ENCODE measurements around the gene PRKN.

The PRKN gene

GRCh38 chr6:162674452-162674851 is 53.1 kb downstream of the PRKN start:
- no peak for DNase-seq (ENCODE audit: low read depth)

- DNase-seq (ENCODE audit: low read depth): no peak
These were observed 55.9 kb downstream of the PRKN start for GRCh38 chr6:162671580-162672165.

- no peak for DNase-seq (ENCODE audit: low read depth)
These were observed 57.2 kb downstream of the PRKN start for GRCh38 chr6:162670345-162670744.

- DNase-seq (ENCODE audit: low read depth): no peak
These were observed 61.3 kb downstream of the PRKN start for GRCh38 chr6:162666246-162666645.

- DNase-seq (ENCODE audit: low read depth): no peak
These were observed 73.8 kb downstream of the PRKN start for GRCh38 chr6:162653808-162654207.

- no peak for DNase-seq (ENCODE audit: low read depth)
These were observed 76.1 kb downstream of the PRKN start for GRCh38 chr6:162651505-162651904.

- no peak for DNase-seq (ENCODE audit: low read depth)
These were observed 78.3 kb downstream of the PRKN start for GRCh38 chr6:162649271-162649670.

GRCh38 chr6:162644153-162644552 is 83.4 kb downstream of the PRKN start:
- no peak for DNase-seq (ENCODE audit: low read depth)

GRCh38 chr6:162640756-162641155 is 86.8 kb downstream of the PRKN start:
- DNase-seq (ENCODE audit: low read depth): no peak

GRCh38 chr6:162639951-162640350 is 87.6 kb downstream of the PRKN start:
- DNase-seq (ENCODE audit: low read depth): no peak

GRCh38 chr6:162638931-162639574 is 88.5 kb downstream of the PRKN start:
- DNase-seq (ENCODE audit: low read depth): no peak

GRCh38 chr6:162637317-162637716 is 90.2 kb downstream of the PRKN start:
- DNase-seq (ENCODE audit: low read depth): no peak

GRCh38 chr6:162636167-162636566 is 91.4 kb downstream of the PRKN start:
- no peak for DNase-seq (ENCODE audit: low read depth)

GRCh38 chr6:162631546-162631945 is 96.0 kb downstream of the PRKN start:
- no peak for DNase-seq (ENCODE audit: low read depth)

- DNase-seq (ENCODE audit: low read depth): no peak
These were observed 97.5 kb downstream of the PRKN start for GRCh38 chr6:162630069-162630468.

GRCh38 chr6:162627825-162628224 is 99.7 kb downstream of the PRKN start:
- no peak for DNase-seq (ENCODE audit: low read depth)

- DNase-seq (ENCODE audit: low read depth): no peak
These were observed 100.2 kb downstream of the PRKN start for GRCh38 chr6:162627362-162627761.

GRCh38 chr6:162626869-162627268 is 100.7 kb downstream of the PRKN start:
- no peak for DNase-seq (ENCODE audit: low read depth)

- no peak for DNase-seq (ENCODE audit: low read depth)
These were observed 101.6 kb downstream of the PRKN start for GRCh38 chr6:162625846-162626540.

- DNase-seq (ENCODE audit: low read depth): no peak
These were observed 105.0 kb downstream of the PRKN start for GRCh38 chr6:162622572-162622971.

GRCh38 chr6:162621246-162621645 is 106.3 kb downstream of the PRKN start:
- no peak for DNase-seq (ENCODE audit: low read depth)

GRCh38 chr6:162620073-162620472 is 107.5 kb downstream of the PRKN start:
- no peak for DNase-seq (ENCODE audit: low read depth)

GRCh38 chr6:162618448-162619002 is 109.0 kb downstream of the PRKN start:
- DNase-seq (ENCODE audit: low read depth): no peak
